GM21515 (cell line): ENCODE data around the gene TRIM7.

Source experiments
- ATAC-seq: cut with Tn5 transposase; IDR thresholded peaks from one replicate; pipeline ENCODE4 v1.9.1; 2021; ENCODE audit not compliant: unreplicated experiment

The TRIM7 gene

GRCh38 chr5:181173420-181174342 is 31.3 kb downstream of the TRIM7 start:
- ATAC-seq = no peak

GRCh38 chr5:181173027-181173419 is 32.0 kb downstream of the TRIM7 start:
- no peak for ATAC-seq

GRCh38 chr5:181171782-181172181 is 33.2 kb downstream of the TRIM7 start:
- ATAC-seq = no peak

GRCh38 chr5:181170996-181171395 is 34.0 kb downstream of the TRIM7 start:
- no peak for ATAC-seq

- ATAC-seq = no peak
Measured at GRCh38 chr5:181170237-181170825, 34.7 kb downstream of the TRIM7 start.

GRCh38 chr5:181169459-181170236 is 35.3 kb downstream of the TRIM7 start:
- ATAC-seq = peak; percentile 29

- no peak for ATAC-seq
Measured at GRCh38 chr5:181168595-181169118, 36.3 kb downstream of the TRIM7 start.

GRCh38 chr5:181167814-181168488 is 37.0 kb downstream of the TRIM7 start:
- no peak for ATAC-seq

- no peak for ATAC-seq
Measured at GRCh38 chr5:181166812-181167733, 37.9 kb downstream of the TRIM7 start.

GRCh38 chr5:181164076-181164952 is 40.7 kb downstream of the TRIM7 start:
- ATAC-seq = no peak

- ATAC-seq = no peak
Measured at GRCh38 chr5:181163487-181164075, 41.4 kb downstream of the TRIM7 start.

GRCh38 chr5:181161534-181162175 is 43.3 kb downstream of the TRIM7 start:
- ATAC-seq = no peak

- ATAC-seq = peak; percentile 21
Measured at GRCh38 chr5:181160755-181161533, 44.1 kb downstream of the TRIM7 start.

- peak; percentile 53 for ATAC-seq
Measured at GRCh38 chr5:181160152-181160754, 44.7 kb downstream of the TRIM7 start.

GRCh38 chr5:181159286-181160151 is 45.5 kb downstream of the TRIM7 start:
- ATAC-seq = peak; percentile 63

GRCh38 chr5:181158869-181159268 is 46.1 kb downstream of the TRIM7 start:
- ATAC-seq = no peak
